AG04449 (cell line): ENCODE results near the gene MLYCD.

ENCODE experiments used
- CTCF ChIA-PET: fragments of 350-600 bp; formaldehyde crosslinking; extraction: SDS; loops from one replicate; lab custom pipeline; 2021; ENCODE audit warnings: antibody characterized with exemption; lab: Yijun Ruan, JAX
- POLR2A ChIA-PET: fragments of 400-600, 350-600 bp; formaldehyde crosslinking; extraction: SDS; loops from one replicate; lab custom pipeline; 2020; ENCODE audit warnings: antibody characterized with exemption, inconsistent platforms; lab: Yijun Ruan, JAX
- DNase-seq: peaks from one replicate; pipeline ENCODE4 v3.0.0-alpha.2; 2010; ENCODE audit warnings: low read depth, low spot score
- H3K4me3 ChIP-seq: 2 replicates; pipeline ENCODE4 v1.5.1; 2011; ENCODE audit warnings: low read depth, mild to moderate bottlenecking, control low read depth, low read length
- TF ChIP-seq, protein P1 (sequence below): IDR thresholded peaks from one replicate; pipeline ENCODE4 v1.5.1; 2011; ENCODE audit warnings: mild to moderate bottlenecking, moderate library complexity, low read length, control low read depth, inconsistent platforms; ENCODE audit not compliant: insufficient read depth; ENCODE audit errors: missing control alignments

Gene MLYCD

DNA sequence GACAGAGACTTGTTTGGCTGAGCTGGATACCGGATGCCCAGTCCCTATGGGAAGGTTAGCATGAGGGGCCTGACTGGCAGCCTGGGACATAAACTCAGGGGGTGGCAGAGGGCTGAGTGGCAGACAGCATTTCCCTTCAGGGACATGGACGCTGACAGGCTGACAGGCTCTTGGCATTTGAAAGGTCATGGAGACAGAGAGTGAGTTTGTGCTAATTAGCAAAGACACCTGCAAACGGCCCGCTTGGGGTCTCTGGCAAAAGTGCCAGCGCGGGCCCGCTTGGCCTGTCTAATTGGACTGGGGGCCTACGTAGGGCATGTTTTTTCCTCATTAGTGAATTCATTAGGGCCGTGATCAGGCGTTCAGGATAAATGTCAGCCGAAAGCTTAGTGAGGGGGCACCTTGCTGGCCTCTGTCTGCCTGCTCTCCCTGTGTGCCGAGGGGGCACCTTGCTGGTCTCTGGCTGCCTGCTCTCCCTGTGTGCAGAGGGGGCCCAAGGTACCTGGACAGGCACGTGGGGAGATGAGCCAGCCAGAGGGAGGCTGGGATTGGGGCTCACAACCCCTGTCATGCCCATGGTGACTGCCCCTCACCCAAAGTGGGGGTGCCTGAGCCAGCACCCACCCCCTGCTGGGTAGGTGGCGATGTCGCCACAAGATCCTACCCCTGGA lies 76.8 kb downstream of the MLYCD start:
- CTCF ChIA-PET, result interaction anchor here (5.9 kb wide), 1 partner anchor 91 kb away, joined by 42 read pairs; no protein-coding TSS in a partner anchor
- H3K4me3 ChIP-seq, result no peak overlapping the region
- DNase-seq, result no peak
- POLR2A ChIA-PET, result no interaction called here
- TF ChIP-seq, protein P1, sequence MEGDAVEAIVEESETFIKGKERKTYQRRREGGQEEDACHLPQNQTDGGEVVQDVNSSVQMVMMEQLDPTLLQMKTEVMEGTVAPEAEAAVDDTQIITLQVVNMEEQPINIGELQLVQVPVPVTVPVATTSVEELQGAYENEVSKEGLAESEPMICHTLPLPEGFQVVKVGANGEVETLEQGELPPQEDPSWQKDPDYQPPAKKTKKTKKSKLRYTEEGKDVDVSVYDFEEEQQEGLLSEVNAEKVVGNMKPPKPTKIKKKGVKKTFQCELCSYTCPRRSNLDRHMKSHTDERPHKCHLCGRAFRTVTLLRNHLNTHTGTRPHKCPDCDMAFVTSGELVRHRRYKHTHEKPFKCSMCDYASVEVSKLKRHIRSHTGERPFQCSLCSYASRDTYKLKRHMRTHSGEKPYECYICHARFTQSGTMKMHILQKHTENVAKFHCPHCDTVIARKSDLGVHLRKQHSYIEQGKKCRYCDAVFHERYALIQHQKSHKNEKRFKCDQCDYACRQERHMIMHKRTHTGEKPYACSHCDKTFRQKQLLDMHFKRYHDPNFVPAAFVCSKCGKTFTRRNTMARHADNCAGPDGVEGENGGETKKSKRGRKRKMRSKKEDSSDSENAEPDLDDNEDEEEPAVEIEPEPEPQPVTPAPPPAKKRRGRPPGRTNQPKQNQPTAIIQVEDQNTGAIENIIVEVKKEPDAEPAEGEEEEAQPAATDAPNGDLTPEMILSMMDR, result no peak
